ENCODE results near the gene FERMT1. TPM values are rescaled to one million over a fixed set of nuclear protein-coding genes. Genes with fewer than 3 reads are reported as not detected.

The FERMT1 gene
- total and polyA plus RNA-seq, 2 donors (not counting 3 experiments of a cell fraction or from before 2014, with no cell fraction given): 0.11 to 1.5 TPM

DNA sequence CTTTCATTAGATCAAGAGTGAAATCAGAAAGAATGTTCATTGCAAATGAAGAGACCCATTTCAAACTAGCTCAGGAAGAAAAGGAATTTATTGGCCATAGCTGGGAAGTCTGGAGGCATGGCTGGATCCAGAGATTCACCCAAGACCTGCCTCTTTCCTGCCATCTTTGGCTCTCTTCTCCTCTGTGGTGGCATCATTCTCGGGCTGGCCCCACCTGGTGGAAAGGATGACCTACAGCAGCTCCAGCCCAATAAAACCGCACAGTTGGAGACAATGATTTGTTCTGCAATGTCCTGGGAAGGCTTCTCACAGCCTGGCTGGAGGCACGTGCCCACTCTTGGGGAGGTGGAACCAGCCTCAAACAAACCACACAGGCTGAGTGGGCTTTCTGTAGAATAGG is 18.1 kb upstream of the FERMT1 start:
- Histone ChIP-seq H3K27ac (ENCODE audit: insufficient read depth, low read depth, low read length) (no peak overlapping the region), H3K9me3 (replicated peaks; ENCODE audit: control insufficient read depth, insufficient read depth, low read length) (no peaks in the 10 kb centered on the region), H3K4me3 (replicated peaks in 1 of 3; ENCODE audit: insufficient read depth in 1 of 3, low read depth in 1 of 3, low read length in 3 of 3) (no peak overlapping the region), H3K9me1 (replicated peaks; ENCODE audit: control insufficient read depth, extremely low read depth, insufficient read depth, low read length) (no peaks in the 10 kb centered on the region), H2AFZ (ENCODE audit: low read depth, low read length) (no peak overlapping the region), H3K4me2 (ENCODE audit: insufficient read depth, low read length) (no peak overlapping the region), H3K9ac (replicated peaks; ENCODE audit: extremely low read depth, insufficient read depth, low read length) (no peak overlapping the region), H3K36me3 (ENCODE audit: control insufficient read depth in 2 of 2, extremely low read depth in 1 of 2, insufficient read depth in 2 of 2, low read length in 2 of 2) (no peaks in the 10 kb centered on the region), H4K20me1 (replicated peaks; ENCODE audit: control insufficient read depth, extremely low read depth, insufficient read depth, low read length) (no peaks in the 10 kb centered on the region), H3K27me3 (ENCODE audit: control insufficient read depth in 2 of 2, insufficient read depth in 2 of 2, low read length in 2 of 2) (peaks cover 1 to 9% of the 10 kb centered on the region in 2 experiments), H3K79me2 (ENCODE audit: control insufficient read depth, insufficient read depth, low read length) (no peaks in the 10 kb centered on the region), H3K4me1 (ENCODE audit: control insufficient read depth, extremely low read depth, insufficient read depth, low read length) (no peaks in the 10 kb centered on the region)
- ChIA-PET CTCF (interaction anchor here (0.6 to 1.8 kb wide), 6 partner anchors 9 to 1796 kb away, joined by 3 to 6 read pairs (median 4); partner anchors contain the start of gene FERMT1), POLR2A (no interaction called here)
- BruUV-seq (replicated peaks): no TSS peak
- dilution Hi-C loops (cut with MboI; ENCODE audit: extremely low pct_ligation_motif_present, low sequenced_read_pairs): no loop called here
- FAIRE-seq: no peak
- no peak for TF ChIP-seq MYC (IDR thresholded peaks at IDR 0.05; ENCODE audit: low read depth, low read length)
- TF ChIP-seq, protein P1, sequence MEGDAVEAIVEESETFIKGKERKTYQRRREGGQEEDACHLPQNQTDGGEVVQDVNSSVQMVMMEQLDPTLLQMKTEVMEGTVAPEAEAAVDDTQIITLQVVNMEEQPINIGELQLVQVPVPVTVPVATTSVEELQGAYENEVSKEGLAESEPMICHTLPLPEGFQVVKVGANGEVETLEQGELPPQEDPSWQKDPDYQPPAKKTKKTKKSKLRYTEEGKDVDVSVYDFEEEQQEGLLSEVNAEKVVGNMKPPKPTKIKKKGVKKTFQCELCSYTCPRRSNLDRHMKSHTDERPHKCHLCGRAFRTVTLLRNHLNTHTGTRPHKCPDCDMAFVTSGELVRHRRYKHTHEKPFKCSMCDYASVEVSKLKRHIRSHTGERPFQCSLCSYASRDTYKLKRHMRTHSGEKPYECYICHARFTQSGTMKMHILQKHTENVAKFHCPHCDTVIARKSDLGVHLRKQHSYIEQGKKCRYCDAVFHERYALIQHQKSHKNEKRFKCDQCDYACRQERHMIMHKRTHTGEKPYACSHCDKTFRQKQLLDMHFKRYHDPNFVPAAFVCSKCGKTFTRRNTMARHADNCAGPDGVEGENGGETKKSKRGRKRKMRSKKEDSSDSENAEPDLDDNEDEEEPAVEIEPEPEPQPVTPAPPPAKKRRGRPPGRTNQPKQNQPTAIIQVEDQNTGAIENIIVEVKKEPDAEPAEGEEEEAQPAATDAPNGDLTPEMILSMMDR (IDR thresholded peaks at IDR 0.05; ENCODE audit: extremely low read depth in 1 of 2, insufficient read depth in 1 of 2, low read depth in 1 of 2, low read length in 2 of 2): peak in 1 of 2 donors; percentile 4
- DNase-seq (ENCODE audit: low read depth, low spot score): no peak
- intact Hi-C loops (cut with micrococcal nuclease): loop anchor here (5.0 to 10.0 kb wide), 3 partner anchors 684 to 1786 kb away; no protein-coding TSS in a partner anchor

DNA sequence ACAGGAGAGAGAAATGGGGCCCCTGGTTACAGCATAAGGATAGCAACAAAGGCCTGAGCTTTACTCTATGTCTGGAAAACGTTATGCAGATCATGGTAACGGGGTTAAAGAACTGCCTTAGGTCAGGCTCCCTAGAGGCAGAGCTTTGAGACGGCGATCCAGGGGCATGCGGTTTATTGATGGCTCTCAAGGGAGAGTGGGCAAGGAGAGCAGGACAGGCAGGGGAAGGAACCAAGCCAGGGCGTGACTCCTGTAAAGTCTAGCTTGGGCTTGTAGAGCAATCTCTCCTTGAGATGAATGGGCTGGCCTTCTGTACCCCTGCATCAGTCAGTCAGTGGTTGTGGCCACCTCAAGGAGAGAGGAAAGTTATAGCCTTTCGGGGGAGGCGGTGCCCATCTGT is 12.5 kb upstream of the FERMT1 start:
- intact Hi-C loops (cut with micrococcal nuclease) (no loop called here), dilution Hi-C loops (cut with MboI; ENCODE audit: extremely low pct_ligation_motif_present, low sequenced_read_pairs) (no loop called here)
- Histone ChIP-seq H3K9me3 (replicated peaks; ENCODE audit: control insufficient read depth, insufficient read depth, low read length) (no peaks in the 10 kb centered on the region), H3K9me1 (replicated peaks; ENCODE audit: control insufficient read depth, extremely low read depth, insufficient read depth, low read length) (no peaks in the 10 kb centered on the region), H3K79me2 (ENCODE audit: control insufficient read depth, insufficient read depth, low read length) (no peaks in the 10 kb centered on the region), H3K4me1 (ENCODE audit: control insufficient read depth, extremely low read depth, insufficient read depth, low read length) (no peaks in the 10 kb centered on the region), H3K27ac (ENCODE audit: insufficient read depth, low read depth, low read length) (no peak overlapping the region), H3K9ac (replicated peaks; ENCODE audit: extremely low read depth, insufficient read depth, low read length) (no peak overlapping the region), H3K36me3 (ENCODE audit: control insufficient read depth in 2 of 2, extremely low read depth in 1 of 2, insufficient read depth in 2 of 2, low read length in 2 of 2) (no peaks in the 10 kb centered on the region), H3K4me2 (ENCODE audit: insufficient read depth, low read length) (no peak overlapping the region), H4K20me1 (replicated peaks; ENCODE audit: control insufficient read depth, extremely low read depth, insufficient read depth, low read length) (no peaks in the 10 kb centered on the region), H3K27me3 (ENCODE audit: control insufficient read depth in 2 of 2, insufficient read depth in 2 of 2, low read length in 2 of 2) (peaks cover 1 to 15% of the 10 kb centered on the region in 2 experiments), H3K4me3 (replicated peaks in 1 of 3; ENCODE audit: insufficient read depth in 1 of 3, low read depth in 1 of 3, low read length in 3 of 3) (no peak overlapping the region), H2AFZ (ENCODE audit: low read depth, low read length) (no peak overlapping the region)
- ChIA-PET CTCF (interaction anchor here (1.1 kb wide), 1 partner anchor 13 kb away, joined by 4 read pairs; the partner anchor contains the start of gene FERMT1), POLR2A (no interaction called here)
- BruUV-seq (replicated peaks): no TSS peak
- FAIRE-seq (no peak), DNase-seq (ENCODE audit: low read depth, low spot score) (no peak)
- TF ChIP-seq EZH2 (IDR thresholded peaks at IDR 0.05; ENCODE audit: borderline replicate concordance, low read depth, low read length, severe bottlenecking) (no peak), MYC (IDR thresholded peaks at IDR 0.05; ENCODE audit: low read depth, low read length) (no peak), JUN (IDR thresholded peaks at IDR 0.05; ENCODE audit: borderline replicate concordance, insufficient read depth, insufficient read length, low read depth) (no peak), GATA2 (IDR thresholded peaks at IDR 0.05; ENCODE audit: insufficient read depth, insufficient read length, low read depth, low read length) (no peak), POLR2AphosphoS5 (IDR thresholded peaks at IDR 0.05; ENCODE audit: insufficient read depth, low read depth, low read length) (no peak), POLR2A (IDR thresholded peaks at IDR 0.05; ENCODE audit: low read depth, low read length) (no peak), FOS (IDR thresholded peaks at IDR 0.05; ENCODE audit: borderline replicate concordance, insufficient read depth, low read length) (no peak)
- TF ChIP-seq, protein P2, sequence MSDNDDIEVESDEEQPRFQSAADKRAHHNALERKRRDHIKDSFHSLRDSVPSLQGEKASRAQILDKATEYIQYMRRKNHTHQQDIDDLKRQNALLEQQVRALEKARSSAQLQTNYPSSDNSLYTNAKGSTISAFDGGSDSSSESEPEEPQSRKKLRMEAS (IDR thresholded peaks at IDR 0.05; ENCODE audit: insufficient read depth, insufficient read length): no peak
- TF ChIP-seq, protein P1 (IDR thresholded peaks at IDR 0.05; ENCODE audit: extremely low read depth in 1 of 2, insufficient read depth in 1 of 2, low read depth in 1 of 2, low read length in 2 of 2): no peak

Measured in endothelial cell of umbilical vein (primary cell).